ENCODE measurements around the gene EPHA3.

The EPHA3 gene

GRCh38 chr3:89268059-89268458 lies 160.6 kb downstream of the EPHA3 start (continued):
- TF ChIP-seq OSR2 (tag by site-specific recombination; IDR thresholded peaks at IDR 0.05) = peak; percentile 60; the same call in 1 of the 2 replicates
- TF ChIP-seq ZNF610 (tag by site-specific recombination; IDR thresholded peaks at IDR 0.05; ENCODE audit: borderline replicate concordance) = no peak
- TF ChIP-seq SETDB1 (IDR thresholded peaks at IDR 0.05; ENCODE audit: insufficient read length, low read length) = no peak
- TF ChIP-seq ZNF747 (tag by site-specific recombination; IDR thresholded peaks at IDR 0.05) = no peak
- TF ChIP-seq ZNF571 (tag by site-specific recombination; IDR thresholded peaks at IDR 0.05) = no peak
- TF ChIP-seq, protein P1, sequence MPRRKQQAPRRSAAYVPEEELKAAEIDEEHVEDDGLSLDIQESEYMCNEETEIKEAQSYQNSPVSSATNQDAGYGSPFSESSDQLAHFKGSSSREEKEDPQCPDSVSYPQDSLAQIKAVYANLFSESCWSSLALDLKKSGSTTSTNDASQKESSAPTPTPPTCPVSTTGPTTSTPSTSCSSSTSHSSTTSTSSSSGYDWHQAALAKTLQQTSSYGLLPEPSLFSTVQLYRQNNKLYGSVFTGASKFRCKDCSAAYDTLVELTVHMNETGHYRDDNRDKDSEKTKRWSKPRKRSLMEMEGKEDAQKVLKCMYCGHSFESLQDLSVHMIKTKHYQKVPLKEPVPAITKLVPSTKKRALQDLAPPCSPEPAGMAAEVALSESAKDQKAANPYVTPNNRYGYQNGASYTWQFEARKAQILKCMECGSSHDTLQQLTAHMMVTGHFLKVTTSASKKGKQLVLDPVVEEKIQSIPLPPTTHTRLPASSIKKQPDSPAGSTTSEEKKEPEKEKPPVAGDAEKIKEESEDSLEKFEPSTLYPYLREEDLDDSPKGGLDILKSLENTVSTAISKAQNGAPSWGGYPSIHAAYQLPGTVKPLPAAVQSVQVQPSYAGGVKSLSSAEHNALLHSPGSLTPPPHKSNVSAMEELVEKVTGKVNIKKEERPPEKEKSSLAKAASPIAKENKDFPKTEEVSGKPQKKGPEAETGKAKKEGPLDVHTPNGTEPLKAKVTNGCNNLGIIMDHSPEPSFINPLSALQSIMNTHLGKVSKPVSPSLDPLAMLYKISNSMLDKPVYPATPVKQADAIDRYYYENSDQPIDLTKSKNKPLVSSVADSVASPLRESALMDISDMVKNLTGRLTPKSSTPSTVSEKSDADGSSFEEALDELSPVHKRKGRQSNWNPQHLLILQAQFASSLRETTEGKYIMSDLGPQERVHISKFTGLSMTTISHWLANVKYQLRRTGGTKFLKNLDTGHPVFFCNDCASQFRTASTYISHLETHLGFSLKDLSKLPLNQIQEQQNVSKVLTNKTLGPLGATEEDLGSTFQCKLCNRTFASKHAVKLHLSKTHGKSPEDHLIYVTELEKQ (tag by site-specific recombination; IDR thresholded peaks at IDR 0.05; ENCODE audit: borderline replicate concordance) = no peak
- TF ChIP-seq ZXDB (tag by site-specific recombination; IDR thresholded peaks at IDR 0.05) = no peak
- no peak for TF ChIP-seq ZSCAN5A (tag by site-specific recombination; IDR thresholded peaks at IDR 0.05)
- no peak for TF ChIP-seq ZNF549 (tag by site-specific recombination; IDR thresholded peaks at IDR 0.05)
- no peak for TF ChIP-seq GLIS2 (tag by site-specific recombination; IDR thresholded peaks at IDR 0.05)
- no peak for TF ChIP-seq PRDM1 (tag by site-specific recombination; IDR thresholded peaks at IDR 0.05)
- TF ChIP-seq PRDM4 (tag by site-specific recombination; IDR thresholded peaks at IDR 0.05) = peak; percentile 92
- TF ChIP-seq ZNF529 (tag by site-specific recombination; IDR thresholded peaks at IDR 0.05; ENCODE audit: insufficient replicate concordance) = no peak
- no peak for TF ChIP-seq ZNF16 (tag by site-specific recombination; IDR thresholded peaks at IDR 0.05; ENCODE audit: low read depth)
- TF ChIP-seq ZNF530 (tag by site-specific recombination; IDR thresholded peaks at IDR 0.05; ENCODE audit: low read depth) = no peak
- TF ChIP-seq, protein P2, sequence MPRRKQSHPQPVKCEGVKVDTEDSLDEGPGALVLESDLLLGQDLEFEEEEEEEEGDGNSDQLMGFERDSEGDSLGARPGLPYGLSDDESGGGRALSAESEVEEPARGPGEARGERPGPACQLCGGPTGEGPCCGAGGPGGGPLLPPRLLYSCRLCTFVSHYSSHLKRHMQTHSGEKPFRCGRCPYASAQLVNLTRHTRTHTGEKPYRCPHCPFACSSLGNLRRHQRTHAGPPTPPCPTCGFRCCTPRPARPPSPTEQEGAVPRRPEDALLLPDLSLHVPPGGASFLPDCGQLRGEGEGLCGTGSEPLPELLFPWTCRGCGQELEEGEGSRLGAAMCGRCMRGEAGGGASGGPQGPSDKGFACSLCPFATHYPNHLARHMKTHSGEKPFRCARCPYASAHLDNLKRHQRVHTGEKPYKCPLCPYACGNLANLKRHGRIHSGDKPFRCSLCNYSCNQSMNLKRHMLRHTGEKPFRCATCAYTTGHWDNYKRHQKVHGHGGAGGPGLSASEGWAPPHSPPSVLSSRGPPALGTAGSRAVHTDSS (tag by site-specific recombination; IDR thresholded peaks at IDR 0.05) = no peak
- peak; percentile 44; the same call in 1 of the 2 replicates for TF ChIP-seq MZF1 (tag by site-specific recombination; IDR thresholded peaks at IDR 0.05; ENCODE audit: borderline replicate concordance)
- TF ChIP-seq ZNF660 (tag by site-specific recombination; IDR thresholded peaks at IDR 0.05) = no peak
- TF ChIP-seq PRDM2 (tag by site-specific recombination; IDR thresholded peaks at IDR 0.05; ENCODE audit: borderline replicate concordance) = no peak
